ENCODE measurements around the gene ADTRP.
A peak's percentile ranks its signal among the peaks of the same experiment; 100 is the strongest.

ADTRP gene

DNA sequence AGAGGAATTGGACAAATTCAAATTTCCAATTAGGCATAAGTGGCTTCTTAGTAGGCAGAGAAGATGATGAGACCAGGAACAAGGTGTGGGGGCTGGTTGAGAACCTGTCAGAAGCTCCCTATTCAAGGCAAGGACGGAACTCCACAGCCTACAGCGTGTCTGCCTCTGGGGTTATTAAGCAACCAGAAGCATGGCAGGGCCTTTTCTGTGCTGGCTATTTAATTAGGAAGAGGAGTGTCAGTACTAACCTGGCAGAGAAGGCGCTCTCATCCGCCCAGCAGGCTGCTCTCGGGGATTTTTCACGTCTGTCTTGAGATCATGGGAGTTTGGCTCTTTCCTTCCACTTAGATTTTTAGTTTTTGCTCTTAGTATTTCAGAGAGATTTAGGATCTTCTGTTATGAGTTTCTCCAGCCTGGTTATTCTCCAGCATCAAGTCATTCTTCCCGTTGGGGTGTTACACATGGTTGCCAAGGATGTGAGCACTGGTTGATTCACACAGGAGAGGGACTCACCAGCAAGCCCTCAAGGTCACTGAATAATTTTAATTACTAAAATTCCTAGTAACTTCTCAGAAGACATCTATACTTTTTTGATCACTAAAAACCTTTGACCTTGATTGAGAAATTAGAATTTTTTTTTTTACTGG is 23.9 kb downstream of the ADTRP start:
- peak in 1 of 2 experiments; percentile 11 for DNase-seq

DNA sequence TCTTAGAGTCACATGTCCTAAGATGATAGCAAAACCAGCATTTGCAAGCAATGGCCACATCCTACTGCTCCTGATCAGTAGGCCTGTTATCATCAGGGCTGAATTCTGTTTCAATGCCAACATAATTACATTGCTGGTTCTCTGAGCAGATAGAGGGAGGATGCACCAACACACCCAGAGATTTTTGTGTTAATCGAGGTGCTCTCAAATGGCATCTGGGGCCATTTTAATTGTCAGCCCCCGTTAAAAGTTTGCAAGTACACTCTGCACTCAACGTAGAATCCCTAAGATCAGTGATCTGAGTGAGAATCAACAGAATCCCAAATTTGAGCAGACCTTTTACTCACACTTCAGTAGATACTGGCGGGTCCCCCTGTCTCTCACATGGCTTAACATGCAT is 24.8 kb downstream of the ADTRP start:
- DNase-seq, result no peak

DNA sequence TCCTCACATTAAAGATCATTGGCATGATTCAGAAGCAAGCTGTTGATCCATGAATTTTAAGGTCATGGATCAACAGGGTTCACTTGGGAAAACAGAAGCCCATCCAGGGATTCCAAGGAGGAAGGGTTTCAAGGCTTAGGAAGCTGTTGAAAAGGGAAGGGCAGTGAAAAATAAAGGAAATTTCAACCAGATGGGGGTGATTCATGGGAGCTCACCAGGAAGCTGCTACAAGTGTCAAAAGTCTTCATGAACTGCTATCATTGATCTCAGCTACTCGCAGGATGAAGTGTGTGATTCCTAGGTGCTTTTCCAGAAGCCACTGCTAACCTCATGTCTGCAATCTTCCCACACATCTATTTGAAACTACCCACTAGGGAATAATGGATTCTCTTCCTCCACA is 26.2 kb downstream of the ADTRP start:
- no peak for DNase-seq

DNA sequence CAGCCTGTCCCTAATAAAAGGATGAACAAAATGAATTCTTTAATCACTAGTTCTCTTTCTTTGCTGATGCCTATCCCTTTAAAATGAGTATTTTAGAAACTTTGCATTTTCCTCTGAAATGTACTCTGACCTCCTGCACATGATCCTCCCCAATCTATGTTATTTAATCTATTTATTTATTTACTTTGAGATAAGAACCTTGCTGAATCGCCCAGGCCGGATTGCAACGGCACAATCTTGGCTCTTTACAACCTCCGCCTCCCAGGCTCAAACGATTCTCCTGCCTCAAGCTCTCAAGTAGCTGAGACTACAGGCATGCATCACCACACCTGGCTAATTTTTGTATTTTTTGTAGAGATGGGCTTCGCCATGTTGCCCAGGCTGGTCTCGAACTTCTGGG is 27.9 kb downstream of the ADTRP start:
- DNase-seq, result no peak

DNA sequence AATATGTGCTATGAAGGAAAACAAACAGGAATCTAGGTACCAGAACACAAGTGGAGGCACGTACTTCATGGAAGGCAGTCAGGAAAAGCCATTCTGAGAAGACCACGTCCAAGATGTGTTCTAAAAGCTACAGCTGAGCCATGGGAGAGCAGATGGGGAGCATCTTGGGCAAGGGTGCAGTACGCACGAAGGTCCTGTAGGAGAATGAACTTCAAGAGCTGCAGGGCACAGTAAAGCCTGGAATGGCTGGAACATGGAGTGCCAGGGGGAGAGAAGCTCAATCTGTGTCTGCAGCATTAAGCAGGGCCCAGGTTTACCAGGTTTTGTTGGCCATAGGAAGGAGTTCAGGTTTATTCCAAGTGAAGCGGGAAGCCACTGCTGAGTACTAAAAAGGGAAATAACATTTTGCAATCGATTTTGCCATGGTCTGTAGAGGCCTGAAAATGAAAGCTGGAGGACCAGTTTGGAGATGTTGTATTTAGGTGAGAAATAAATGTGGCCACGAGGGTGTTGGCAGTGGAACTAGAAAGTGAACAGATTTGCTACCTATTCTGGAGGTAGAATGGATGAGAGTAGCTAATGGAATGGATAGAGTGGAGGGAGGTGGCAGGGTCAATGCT is 29.9 kb downstream of the ADTRP start:
- DNase-seq, result peak in 1 of 2 experiments; percentile 12

DNA sequence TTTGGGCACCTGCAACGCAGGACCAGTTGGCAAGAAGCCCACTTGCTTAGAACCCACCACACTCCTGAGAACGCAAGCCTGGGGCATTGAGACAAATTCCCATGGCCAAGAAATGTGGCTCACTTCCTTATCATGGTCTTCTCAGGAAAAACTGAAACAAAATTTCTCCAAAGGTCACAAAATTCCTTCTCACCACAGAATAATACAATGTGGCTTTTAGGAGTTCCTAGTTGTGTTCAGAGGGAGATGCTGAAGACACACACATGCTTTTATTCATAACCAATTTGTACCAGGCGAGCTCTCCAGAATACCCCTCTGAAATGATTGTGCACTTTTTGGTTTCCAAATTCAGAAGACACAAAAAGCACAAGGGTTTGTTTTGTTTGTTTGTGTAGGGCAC is 31.6 kb downstream of the ADTRP start:
- DNase-seq, result no peak

DNA sequence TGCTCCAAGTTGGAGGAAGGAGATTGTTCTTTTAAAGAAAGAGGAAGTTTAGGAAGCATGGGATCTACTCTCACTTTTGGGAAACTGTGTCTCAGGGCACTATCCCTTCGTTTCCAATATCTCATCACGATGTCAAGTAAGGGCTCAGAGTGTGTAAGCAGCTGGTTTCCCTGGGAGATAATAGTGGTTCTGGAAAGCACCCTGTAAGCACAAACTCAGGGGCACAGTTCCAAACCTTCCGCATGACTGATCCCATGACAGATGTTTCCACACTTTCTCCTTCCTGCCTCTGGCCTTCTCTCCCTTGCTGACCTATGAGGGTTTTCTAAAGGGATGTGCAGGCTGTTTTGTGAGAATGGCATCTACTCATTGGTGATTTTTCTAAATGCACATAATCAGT is 33.9 kb downstream of the ADTRP start:
- DNase-seq, result no peak

DNA sequence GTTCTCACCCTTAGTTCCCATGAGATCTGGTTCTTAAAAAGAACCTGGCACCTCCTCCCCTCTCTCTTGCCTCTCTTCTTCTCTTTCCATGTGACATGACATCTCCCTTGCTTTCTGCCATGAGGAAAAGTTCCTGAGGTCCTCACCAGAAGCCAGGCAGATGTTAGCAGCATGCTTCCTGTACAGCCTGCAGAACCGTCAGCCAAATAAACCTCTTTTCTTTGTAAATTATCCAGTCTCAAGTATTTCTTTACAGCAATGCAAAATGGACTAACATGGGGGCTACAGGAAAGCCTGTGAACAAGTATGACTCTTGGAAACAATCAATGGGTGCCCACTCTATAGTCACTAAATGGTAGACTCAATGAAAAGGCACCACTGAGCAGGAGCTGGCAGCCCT is 34.5 kb downstream of the ADTRP start:
- no peak for DNase-seq

DNA sequence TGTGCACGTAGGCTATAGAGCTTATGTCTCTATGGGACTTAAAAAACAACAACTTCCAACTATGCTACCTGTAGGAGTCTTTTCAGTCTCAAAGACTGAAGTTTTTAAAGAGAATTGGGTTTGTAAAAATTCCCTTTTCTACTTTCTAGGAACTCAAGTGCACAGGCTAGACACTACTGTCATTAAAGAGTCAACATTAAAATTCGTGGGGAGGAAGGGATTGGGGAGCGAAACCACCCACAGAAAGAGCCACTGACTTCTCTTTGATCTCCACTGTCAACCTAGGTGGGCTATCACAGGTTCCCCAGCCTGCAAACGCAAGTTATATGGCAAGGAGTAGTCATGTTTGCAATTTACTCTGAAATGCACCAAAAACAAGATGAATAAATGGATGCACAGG is 37.7 kb downstream of the ADTRP start:
- DNase-seq, result peak in 1 of 2 experiments; percentile 12

DNA sequence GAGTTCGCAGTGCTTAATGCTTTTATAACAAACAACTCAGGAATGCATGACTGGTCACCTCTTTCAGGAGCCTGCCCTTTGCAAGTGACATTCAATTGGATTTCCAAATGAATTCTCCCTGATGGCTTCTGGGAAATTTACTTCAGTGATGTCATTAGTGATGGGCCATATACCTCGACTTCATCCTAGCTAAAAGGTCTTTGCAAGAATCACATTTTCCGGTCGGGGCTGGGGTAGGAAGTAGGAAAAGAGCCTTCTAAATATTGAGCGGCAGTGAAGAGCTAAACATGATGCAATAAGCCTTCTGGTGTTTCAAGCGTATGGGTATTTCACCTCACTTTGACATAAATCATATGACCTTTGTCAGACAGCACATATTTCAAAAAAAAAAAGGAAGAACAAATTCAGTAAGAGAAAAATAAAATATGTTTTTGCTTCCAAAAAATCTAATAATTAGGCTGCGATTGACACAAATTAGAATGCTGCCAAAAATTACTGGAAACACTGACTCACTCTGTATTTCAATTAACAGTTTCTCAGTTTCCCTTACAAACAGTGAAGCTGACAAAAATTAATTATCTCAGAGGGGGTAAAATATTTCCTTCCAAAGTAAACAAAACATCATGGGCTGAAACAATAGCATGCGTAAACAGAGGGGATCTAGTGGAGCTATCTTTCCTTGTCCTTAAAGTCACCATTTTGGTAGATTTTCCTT is 39.8 kb downstream of the ADTRP start:
- DNase-seq, result no peak

DNA sequence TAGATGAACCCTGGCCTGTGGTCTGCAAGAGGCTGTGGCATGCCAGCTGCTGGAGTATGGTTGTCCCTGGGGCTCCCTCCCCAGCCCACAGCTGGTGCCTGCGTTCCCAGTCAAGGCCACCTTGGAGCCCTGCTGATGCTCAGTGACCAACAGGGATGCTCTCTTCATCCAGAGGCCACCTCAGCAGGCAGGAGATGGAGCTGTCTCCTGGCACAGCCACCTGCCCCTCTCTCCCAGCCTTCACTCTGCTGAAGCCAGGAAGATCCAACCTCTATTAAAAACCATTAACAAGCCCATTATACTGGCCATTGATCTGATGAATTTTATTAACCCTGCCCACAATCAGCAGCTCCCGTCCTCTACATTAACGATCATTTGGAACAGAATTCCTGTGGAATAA is 40.4 kb downstream of the ADTRP start:
- peak in 1 of 2 experiments; percentile 11 for DNase-seq

DNA sequence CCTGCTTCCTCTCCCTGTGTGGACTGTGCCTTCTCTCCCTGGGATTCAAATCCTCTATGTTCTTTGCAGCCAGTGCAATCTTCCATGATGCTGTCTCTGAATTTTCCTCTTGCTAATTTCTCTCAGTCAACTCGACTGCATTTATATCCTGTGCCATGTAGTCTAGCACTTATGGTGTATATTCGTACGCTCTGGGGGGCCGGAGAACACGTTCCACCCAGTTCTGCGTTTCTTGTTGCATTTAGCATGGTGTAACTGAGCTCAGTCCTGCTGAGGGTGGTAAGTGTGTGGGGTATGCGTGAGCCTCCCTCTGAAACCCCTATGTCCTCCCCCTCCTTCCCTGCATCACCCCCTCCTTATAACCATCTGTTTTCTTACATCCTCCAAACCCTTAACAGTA is 42.0 kb downstream of the ADTRP start:
- no peak for DNase-seq

DNA sequence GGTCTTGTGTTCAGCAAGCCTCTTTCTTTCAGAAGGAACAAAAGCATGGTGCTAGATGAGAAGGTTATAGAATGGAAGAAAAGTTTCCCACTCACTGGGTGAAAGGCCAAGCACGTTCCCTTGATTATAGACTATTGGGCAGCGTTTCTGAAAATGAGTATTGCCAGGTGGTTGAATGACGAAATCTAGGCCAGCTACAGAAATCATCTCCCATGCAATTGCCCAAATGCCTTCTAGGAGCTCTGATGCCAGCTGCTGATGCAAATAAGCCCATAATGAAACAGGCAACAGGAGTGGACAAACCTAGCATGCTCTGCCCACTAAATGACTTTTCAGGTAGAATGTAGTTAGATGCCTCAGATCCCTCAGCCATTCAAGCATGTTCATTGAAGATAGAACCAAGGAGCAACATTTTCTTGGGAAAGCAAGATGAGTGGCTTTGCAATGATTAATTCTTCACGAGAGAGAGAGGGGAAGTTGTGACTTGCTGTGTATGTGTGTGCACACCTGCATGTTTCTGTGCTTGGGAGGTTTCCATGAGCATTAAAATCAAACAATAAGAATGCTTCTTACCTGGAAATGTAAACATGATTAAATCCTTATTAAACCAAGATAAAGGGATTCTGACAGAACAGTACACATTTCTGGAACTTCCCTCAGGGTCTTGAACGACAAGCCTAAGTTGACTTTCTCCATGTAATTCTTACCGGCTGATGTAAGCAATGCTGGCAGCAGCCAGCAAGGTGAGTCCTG is 43.6 kb downstream of the ADTRP start:
- DNase-seq, result peak in 1 of 2 experiments; percentile 13

DNA sequence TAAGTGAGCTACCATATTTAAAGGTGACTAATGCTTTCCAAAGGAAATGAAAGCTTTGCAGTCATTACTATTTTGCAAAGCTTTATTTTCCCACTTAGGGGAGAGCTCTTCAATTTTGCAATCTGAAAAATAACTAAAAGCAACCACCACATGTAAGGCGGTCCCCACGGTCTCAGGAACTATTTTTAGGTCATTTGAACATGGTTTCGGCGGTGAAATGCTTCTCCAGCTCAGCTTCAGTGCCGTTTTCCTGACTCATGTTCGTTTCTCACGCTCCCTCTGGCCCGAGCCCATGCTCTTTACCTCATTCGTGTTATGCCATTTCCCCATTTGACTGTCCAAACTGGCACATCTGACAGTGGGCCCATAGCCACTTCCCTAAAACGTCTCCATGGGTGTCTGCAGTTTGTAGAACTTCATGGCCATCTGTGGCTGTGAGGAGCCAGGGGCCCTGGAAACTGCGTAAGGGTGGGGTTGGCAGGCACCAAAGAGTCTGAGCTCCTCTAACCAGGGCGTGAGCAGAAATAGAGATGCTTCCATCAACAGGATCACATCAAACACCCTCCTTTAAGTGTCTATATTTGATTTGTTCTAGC is 46.5 kb downstream of the ADTRP start:
- peak; percentile 76 to 82 for DNase-seq

DNA sequence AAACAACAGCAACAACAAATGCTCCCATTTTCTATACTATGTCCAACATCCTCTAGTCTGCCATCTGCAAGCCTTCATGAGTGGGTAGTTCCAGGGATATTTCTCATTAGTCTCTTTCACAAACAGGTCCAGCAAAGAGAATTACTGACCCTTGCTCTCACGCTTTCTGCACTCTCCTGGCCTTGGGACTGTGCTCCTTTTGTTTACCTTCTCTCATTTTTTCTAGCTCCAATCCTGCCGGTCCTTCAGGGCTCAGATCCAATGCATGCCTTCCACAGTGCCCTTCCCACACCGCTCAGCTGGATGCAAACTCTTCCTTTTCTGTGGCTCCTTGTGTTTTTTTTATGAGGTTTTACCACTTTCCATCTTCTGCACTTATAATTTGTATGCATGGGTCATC is 47.2 kb downstream of the ADTRP start:
- peak; percentile 23 to 26 for DNase-seq

DNA sequence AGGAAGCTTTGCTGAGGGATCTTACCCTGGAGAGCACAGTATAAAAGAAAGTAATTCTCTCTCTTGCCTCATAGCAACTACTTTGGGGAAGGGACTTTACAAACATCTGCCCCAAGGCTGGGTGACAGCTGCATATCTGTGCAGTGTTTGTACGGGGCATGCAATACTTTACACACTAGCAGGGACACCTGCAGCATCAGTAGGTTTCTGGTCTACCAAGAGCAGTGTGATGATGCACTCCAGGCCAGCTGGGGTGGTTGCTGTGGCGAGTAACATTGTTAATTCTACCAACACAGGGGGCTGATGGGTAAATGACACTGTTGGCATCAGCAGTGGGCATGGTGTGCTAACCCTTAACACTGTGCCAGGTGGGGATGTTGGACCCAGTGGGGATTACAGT is 48.0 kb downstream of the ADTRP start:
- DNase-seq, result peak; percentile 58 to 66

DNA sequence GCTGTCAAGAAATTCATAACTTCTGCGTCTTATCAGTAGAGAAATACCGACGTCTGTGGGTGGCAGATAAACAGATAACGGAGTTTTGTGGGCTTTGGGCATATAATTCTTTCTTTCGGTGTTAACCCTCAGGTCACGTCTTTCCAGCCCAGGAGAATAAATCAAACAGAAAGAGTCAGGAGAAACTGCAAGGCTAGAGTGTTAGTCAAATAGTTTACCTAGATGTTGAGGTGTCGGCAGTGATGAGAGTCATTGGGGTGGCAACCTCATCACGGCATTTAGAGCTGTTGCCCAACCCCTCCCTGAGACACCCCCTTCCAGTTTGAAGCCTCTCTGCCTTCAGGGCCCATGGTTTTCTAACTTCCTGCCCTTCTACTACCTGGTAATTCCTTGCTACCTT is 49.5 kb downstream of the ADTRP start:
- peak; percentile 58 to 66 for DNase-seq

DNA sequence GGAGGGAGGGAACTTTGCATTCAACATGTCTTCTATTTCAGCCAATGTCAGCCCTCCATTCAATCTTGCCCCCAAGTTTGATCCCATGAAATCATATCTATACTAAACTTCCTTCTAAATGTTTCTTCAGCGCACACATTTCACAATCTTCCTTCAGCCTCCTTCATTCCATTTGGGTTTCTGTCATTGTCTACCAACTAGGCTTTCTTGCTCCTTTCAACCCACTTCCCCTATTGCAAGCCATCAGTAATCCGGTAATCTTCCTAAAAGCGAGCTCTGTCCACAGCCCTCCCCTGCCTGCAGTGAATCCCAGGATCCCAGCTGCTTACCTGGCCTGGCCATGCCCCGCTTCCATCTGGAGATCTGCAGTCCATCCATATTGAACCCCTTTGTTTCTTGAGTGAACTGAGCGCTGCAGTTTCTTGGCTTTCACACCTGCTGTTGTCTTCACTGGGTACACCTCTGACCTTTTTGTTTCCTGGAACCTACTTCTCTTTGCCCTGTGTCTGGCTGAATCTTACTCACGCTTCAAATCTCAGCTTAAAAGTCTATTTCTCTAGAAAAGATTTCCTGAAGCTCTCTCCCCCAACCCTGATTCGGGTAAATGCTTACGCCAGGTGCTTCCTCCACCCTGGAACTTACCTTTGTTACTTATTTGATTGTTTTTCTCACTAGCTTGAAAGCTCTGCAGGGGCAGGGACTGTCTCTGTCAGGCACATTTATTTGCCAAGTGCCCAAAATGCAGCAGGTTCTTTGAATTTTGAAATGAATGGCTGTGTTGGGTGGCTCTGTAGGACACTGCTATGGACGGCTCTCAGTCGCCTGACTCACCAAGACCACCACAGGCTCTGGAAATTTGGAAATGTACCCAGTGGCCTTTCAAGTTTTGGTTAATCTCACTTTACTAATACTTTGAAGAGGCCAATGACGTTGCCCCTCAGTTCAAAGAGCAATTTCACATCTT is 50.3 kb downstream of the ADTRP start:
- peak; percentile 58 to 59 for DNase-seq

DNA sequence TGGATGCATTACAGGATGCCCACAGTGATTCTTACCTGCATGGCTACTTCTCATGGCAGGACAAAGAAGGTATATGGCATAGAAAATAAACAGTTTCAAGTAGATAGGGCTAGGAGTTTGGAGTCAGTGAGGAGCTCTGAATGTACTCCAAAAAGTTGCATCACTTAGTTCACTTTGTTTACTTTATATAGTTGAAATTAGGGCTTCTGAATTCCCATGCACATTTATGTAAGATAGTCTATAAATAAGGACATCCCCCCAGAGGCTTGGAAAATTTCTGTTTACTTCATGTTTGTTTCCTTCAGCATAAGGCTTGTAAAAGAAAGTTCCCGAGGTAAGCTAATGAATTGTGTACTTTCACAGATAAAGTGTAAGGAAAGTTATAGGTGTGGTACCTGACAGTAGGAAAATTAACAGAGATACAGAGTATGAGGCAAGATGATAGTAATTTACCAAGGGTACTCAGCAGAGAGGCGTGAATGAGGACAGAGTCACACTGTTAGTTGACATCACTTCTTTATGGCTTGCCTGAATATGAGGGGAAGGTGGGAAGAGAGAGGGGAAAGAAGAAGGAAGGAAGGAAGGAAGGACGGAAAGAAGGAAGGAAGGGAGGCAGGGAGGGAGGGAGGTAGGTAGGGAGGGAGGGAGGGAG is 51.1 kb downstream of the ADTRP start:
- peak in 1 of 2 experiments; percentile 12 for DNase-seq

DNA sequence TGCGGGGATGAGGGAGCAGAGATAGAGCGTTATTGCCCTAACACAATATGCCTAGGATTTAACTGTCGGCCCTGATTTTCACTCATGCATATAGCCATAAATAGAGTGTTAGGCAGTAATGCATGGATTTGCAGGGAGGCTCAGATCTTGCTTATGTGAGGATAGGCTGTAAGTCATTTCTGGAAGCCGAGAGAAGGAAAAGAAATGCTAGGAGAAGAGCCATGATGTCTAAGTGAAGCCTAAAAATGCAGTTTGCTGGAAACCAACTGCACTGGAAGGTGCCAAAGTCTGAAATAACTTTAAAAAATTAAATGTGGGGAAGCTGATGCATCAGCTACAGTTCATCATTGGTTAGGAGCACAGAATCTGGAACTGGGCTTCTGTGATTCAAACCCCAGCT is 54.3 kb downstream of the ADTRP start:
- DNase-seq, result no peak
